Activated effector memory CD4-positive, alpha-beta T cell treated with Interleukin-2 at 50 U/mL for 16 hours (primary cell): ENCODE data around the gene COX20.

Experiments used
- DNase-seq: peaks from one replicate; pipeline ENCODE4 v3.0.0-alpha.2; 2020

COX20 gene

GRCh38 chr1:244881552-244882280 lies 46.3 kb downstream of the COX20 start:
- no peak for DNase-seq

GRCh38 chr1:244887281-244887680 lies 51.8 kb downstream of the COX20 start:
- DNase-seq, result no peak

- no peak for DNase-seq
Measured at GRCh38 chr1:244893836-244894235, 58.4 kb downstream of the COX20 start.
